HL-60 (cell line): ENCODE results near the gene PPEF1.

Source experiments
- CTCF ChIP-seq: IDR thresholded peaks from one replicate; pipeline ENCODE4 v1.5.1; 2011; ENCODE audit warnings: low read length, control low read depth, inconsistent platforms; ENCODE audit not compliant: insufficient read depth
- POLR2AphosphoS5 ChIP-seq: IDR thresholded peaks from 2 replicates; pipeline ENCODE4 v1.6.1; 2012; ENCODE audit warnings: low read depth
- SPI1 ChIP-seq: IDR thresholded peaks from 2 replicates; pipeline ENCODE4 v1.6.1; 2012; ENCODE audit warnings: low read depth, mild to moderate bottlenecking, borderline replicate concordance
- TF ChIP-seq, protein P1 (sequence below): IDR thresholded peaks from 2 replicates; pipeline ENCODE4 v1.6.1; 2012; ENCODE audit warnings: low read depth; ENCODE audit not compliant: insufficient replicate concordance

DNA sequence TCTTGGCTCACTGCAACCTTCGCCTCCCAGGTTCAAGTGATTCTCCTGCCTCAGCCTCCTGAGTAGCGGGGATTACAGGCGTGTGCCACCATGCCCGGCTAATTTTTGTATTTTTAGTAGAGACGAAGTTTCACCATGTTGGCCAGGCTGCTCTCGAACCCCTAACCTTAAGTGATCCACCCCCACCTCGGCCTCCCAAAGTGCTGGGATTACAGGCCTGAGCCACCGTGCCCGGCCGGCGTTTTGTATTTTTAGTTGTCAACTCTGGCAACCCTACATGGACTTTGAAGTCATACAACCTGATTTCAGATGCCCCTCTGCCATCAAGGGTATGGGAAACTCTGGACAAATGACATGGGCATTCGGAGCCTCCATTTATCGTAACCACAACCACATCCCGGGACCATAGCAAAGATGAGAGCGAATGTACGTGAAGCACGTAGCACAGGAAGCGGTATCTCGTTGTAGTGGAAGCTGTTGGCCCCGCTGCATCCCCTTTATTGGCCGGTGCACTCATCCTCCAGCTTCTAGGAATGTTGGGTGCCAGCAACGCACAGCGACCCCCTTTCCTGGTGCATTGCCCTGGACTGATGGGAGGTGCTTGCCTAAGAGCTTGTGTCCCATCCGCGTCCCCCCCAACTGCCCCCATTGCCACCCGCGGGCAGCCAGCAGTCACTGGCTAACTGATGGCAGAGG is 167.3 kb downstream of the PPEF1 start:
- no peak for TF ChIP-seq CTCF
- TF ChIP-seq, protein P1, sequence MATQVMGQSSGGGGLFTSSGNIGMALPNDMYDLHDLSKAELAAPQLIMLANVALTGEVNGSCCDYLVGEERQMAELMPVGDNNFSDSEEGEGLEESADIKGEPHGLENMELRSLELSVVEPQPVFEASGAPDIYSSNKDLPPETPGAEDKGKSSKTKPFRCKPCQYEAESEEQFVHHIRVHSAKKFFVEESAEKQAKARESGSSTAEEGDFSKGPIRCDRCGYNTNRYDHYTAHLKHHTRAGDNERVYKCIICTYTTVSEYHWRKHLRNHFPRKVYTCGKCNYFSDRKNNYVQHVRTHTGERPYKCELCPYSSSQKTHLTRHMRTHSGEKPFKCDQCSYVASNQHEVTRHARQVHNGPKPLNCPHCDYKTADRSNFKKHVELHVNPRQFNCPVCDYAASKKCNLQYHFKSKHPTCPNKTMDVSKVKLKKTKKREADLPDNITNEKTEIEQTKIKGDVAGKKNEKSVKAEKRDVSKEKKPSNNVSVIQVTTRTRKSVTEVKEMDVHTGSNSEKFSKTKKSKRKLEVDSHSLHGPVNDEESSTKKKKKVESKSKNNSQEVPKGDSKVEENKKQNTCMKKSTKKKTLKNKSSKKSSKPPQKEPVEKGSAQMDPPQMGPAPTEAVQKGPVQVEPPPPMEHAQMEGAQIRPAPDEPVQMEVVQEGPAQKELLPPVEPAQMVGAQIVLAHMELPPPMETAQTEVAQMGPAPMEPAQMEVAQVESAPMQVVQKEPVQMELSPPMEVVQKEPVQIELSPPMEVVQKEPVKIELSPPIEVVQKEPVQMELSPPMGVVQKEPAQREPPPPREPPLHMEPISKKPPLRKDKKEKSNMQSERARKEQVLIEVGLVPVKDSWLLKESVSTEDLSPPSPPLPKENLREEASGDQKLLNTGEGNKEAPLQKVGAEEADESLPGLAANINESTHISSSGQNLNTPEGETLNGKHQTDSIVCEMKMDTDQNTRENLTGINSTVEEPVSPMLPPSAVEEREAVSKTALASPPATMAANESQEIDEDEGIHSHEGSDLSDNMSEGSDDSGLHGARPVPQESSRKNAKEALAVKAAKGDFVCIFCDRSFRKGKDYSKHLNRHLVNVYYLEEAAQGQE: no peak
- TF ChIP-seq POLR2AphosphoS5: no peak
- TF ChIP-seq SPI1: no peak
